DOHH2 (cell line): ENCODE data around the gene ANKRD33.

Experiments
- H3F3A ChIP-seq: fragments of 200-600 bp; sonication (generic), shearing (Covaris generic); 2 replicates; pipeline ENCODE4 v1.6.0; 2016; ENCODE audit warnings: antibody characterized with exemption, mild to moderate bottlenecking; ENCODE audit not compliant: control insufficient read depth, insufficient read depth
- H3K27ac ChIP-seq: fragments of 200-600 bp; sonication (generic); 2 replicates; pipeline ENCODE4 v1.5.1; 2014; ENCODE audit warnings: low read depth, mild to moderate bottlenecking, low read length, moderate library complexity
- H3K27me3 ChIP-seq: fragments of 200-600 bp; sonication (generic); 2 replicates; pipeline ENCODE4 v1.6.1; 2014; ENCODE audit warnings: mild to moderate bottlenecking, low read length, mixed read lengths; ENCODE audit not compliant: control insufficient read depth
- H3K36me3 ChIP-seq: fragments of 200-600 bp; sonication (generic); 2 replicates; pipeline ENCODE4 v1.6.1; 2014; ENCODE audit warnings: mild to moderate bottlenecking, low read length, moderate library complexity, mixed read lengths; ENCODE audit not compliant: control insufficient read depth
- H3K4me1 ChIP-seq: fragments of 200-600 bp; sonication (generic); 2 replicates; pipeline ENCODE4 v1.6.1; 2014; ENCODE audit warnings: mild to moderate bottlenecking, low read length, mixed read lengths; ENCODE audit not compliant: control insufficient read depth
- H3K4me2 ChIP-seq: fragments of 200-600 bp; sonication (generic); 2 replicates; pipeline ENCODE4 v1.6.0; 2014; ENCODE audit warnings: mild to moderate bottlenecking, low read length, moderate library complexity
- H3K4me3 ChIP-seq: fragments of 200-600 bp; sonication (generic); 2 replicates; pipeline ENCODE4 v1.5.1; 2014; ENCODE audit warnings: mild to moderate bottlenecking, low read length, mixed read lengths
- H3K79me2 ChIP-seq: fragments of 200-600 bp; sonication (generic); 2 replicates; pipeline ENCODE4 v1.6.1; 2014; ENCODE audit warnings: mild to moderate bottlenecking, low read length, mixed read lengths; ENCODE audit not compliant: control insufficient read depth
- H3K9me2 ChIP-seq: fragments of 200-600 bp; sonication (generic); replicated peaks from 2 replicates; pipeline ENCODE4 v1.6.1; 2014; ENCODE audit warnings: mild to moderate bottlenecking, low read length, mixed read lengths; ENCODE audit not compliant: control insufficient read depth
- H3K9me3 ChIP-seq: fragments of 200-600 bp; sonication (generic); 2 replicates; pipeline ENCODE4 v1.6.1; 2014; ENCODE audit warnings: antibody characterized with exemption, low read length, mixed read lengths; ENCODE audit not compliant: control insufficient read depth, insufficient read depth
- H4K20me1 ChIP-seq: fragments of 200-600 bp; sonication (generic); 2 replicates; pipeline ENCODE4 v1.6.0; 2014; ENCODE audit warnings: low read depth, mild to moderate bottlenecking, antibody characterized with exemption, low read length, moderate library complexity; ENCODE audit not compliant: control insufficient read depth, insufficient read depth
- CTCF ChIP-seq: fragments of 200-600 bp; sonication (generic); IDR thresholded peaks from one replicate; pipeline ENCODE4 v1.5.1; 2014; ENCODE audit warnings: antibody characterized with exemption, mild to moderate bottlenecking, low read depth, low read length; ENCODE audit not compliant: poor library complexity, severe bottlenecking
- EZH2phosphoT487 ChIP-seq: fragments of 200-600 bp; sonication (generic); IDR thresholded peaks from 2 replicates; pipeline ENCODE4 v1.6.1; 2017; ENCODE audit warnings: borderline replicate concordance, mild to moderate bottlenecking, antibody characterized with exemption, low read length, moderate library complexity, mixed read lengths

The ANKRD33 gene

GRCh38 chr12:51866762-51867161, 21.1 kb upstream of the ANKRD33 start:
- no peaks in the 10 kb centered on the region for H3K9me3 ChIP-seq
- no peaks in the 10 kb centered on the region for H3K79me2 ChIP-seq
- no peaks in the 10 kb centered on the region for H4K20me1 ChIP-seq
- H3K4me1 ChIP-seq = no peaks in the 10 kb centered on the region
- H3K9me2 ChIP-seq = no peaks in the 10 kb centered on the region
- TF ChIP-seq CTCF (no peak), EZH2phosphoT487 (no peak)
- no peak overlapping the region for H3K4me3 ChIP-seq
- H3K27ac ChIP-seq = no peak overlapping the region
- peaks cover 18% of the 10 kb centered on the region for H3K27me3 ChIP-seq
- no peaks in the 10 kb centered on the region for H3K36me3 ChIP-seq
- H3F3A ChIP-seq = no peaks in the 10 kb centered on the region
- H3K4me2 ChIP-seq = no peak overlapping the region

- H3K36me3 ChIP-seq = no peaks in the 10 kb centered on the region
- H3K9me3 ChIP-seq = no peaks in the 10 kb centered on the region
- TF ChIP-seq CTCF = no peak
- no peak for TF ChIP-seq EZH2phosphoT487
- H4K20me1 ChIP-seq = no peaks in the 10 kb centered on the region
- H3K27ac ChIP-seq = no peak overlapping the region
- peaks cover 15% of the 10 kb centered on the region for H3K27me3 ChIP-seq
- no peaks in the 10 kb centered on the region for H3K4me1 ChIP-seq
- no peaks in the 10 kb centered on the region for H3K9me2 ChIP-seq
- no peaks in the 10 kb centered on the region for H3F3A ChIP-seq
- no peaks in the 10 kb centered on the region for H3K79me2 ChIP-seq
- H3K4me2 ChIP-seq = no peak overlapping the region
- H3K4me3 ChIP-seq = no peak overlapping the region
Measured at GRCh38 chr12:51867371-51867770, 20.5 kb upstream of the ANKRD33 start.

- Histone ChIP-seq H4K20me1 (no peaks in the 10 kb centered on the region), H3K27ac (no peak overlapping the region), H3F3A (no peaks in the 10 kb centered on the region), H3K4me1 (no peaks in the 10 kb centered on the region), H3K9me3 (no peaks in the 10 kb centered on the region), H3K27me3 (peaks cover 15% of the 10 kb centered on the region), H3K4me2 (no peak overlapping the region), H3K9me2 (no peaks in the 10 kb centered on the region), H3K79me2 (no peaks in the 10 kb centered on the region), H3K4me3 (no peak overlapping the region), H3K36me3 (no peaks in the 10 kb centered on the region)
- TF ChIP-seq EZH2phosphoT487 = no peak
- no peak for TF ChIP-seq CTCF
Measured at GRCh38 chr12:51867796-51868428, 20.0 kb upstream of the ANKRD33 start.
